RWPE1 (cell line): Measurements from ENCODE around the gene SPATA9.

Experiments
- CTCF ChIA-PET: fragments of 350-600 bp; sonication (Branson Sonifier 250); formaldehyde crosslinking; extraction: SDS; loops from one replicate; lab custom pipeline; 2021; lab: Yijun Ruan, JAX
- POLR2A ChIA-PET: fragments of 400-600 bp; formaldehyde crosslinking; extraction: SDS; loops from one replicate; lab custom pipeline; 2020; ENCODE audit warnings: antibody characterized with exemption; ENCODE audit not compliant: low non-redundant PET; lab: Yijun Ruan, JAX
- DNase-seq: peaks from one replicate; pipeline ENCODE4 v3.0.0; 2012; ENCODE audit warnings: low spot score
- H3K27ac ChIP-seq: fragments of 450-650 bp; 2 replicates; pipeline ENCODE4 v1.5.1; 2017
- CTCF ChIP-seq: fragments of 450-650 bp; conservative IDR thresholded peaks from 2 replicates; pipeline ENCODE4 v1.5.1; 2017; ENCODE audit warnings: low read depth, mild to moderate bottlenecking

Gene SPATA9

DNA sequence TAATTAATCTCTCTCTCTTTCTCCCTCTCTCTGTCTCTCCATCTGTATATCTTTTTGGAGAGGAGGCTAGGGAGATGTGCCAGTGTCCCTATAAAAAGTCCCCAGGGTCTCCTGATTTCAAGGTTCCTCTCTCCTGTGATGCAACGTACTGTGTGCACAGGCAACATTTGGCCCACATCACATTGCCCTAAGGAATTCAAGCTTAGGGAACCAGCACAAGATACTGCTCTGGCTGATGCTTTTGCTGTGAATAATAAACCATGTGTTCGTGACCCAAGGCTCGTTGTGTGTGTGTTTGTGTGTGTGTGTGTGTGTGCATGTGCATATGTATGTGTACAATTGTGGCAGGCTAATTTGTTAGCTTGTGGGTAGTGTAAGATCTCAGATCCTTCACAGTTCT is 9.7 kb downstream of the SPATA9 start:
- H3K27ac ChIP-seq, result no peak overlapping the region
- ChIA-PET POLR2A (interaction anchor here (0.6 kb wide), 1 partner anchor 58 kb away, joined by 3 read pairs; the partner anchor contains the start of gene RHOBTB3), CTCF (interaction anchor here (0.8 to 2.0 kb wide), 2 partner anchors 8 to 17 kb away, joined by 3 to 5 read pairs; no protein-coding TSS in a partner anchor)
- no peak for TF ChIP-seq CTCF
- DNase-seq, result no peak

- no peak overlapping the region for H3K27ac ChIP-seq
- no peak for TF ChIP-seq CTCF
- CTCF ChIA-PET, result interaction anchor here (0.6 to 0.8 kb wide), 2 partner anchors 17 to 148 kb away, joined by 3 read pairs; no protein-coding TSS in a partner anchor
- no peak for DNase-seq
- POLR2A ChIA-PET, result interaction anchor here (0.6 kb wide), 1 partner anchor 59 kb away, joined by 3 read pairs; the partner anchor contains the start of gene RHOBTB3
These were observed 10.2 kb downstream of the SPATA9 start for GRCh38 chr5:95672641-95673040.

DNA sequence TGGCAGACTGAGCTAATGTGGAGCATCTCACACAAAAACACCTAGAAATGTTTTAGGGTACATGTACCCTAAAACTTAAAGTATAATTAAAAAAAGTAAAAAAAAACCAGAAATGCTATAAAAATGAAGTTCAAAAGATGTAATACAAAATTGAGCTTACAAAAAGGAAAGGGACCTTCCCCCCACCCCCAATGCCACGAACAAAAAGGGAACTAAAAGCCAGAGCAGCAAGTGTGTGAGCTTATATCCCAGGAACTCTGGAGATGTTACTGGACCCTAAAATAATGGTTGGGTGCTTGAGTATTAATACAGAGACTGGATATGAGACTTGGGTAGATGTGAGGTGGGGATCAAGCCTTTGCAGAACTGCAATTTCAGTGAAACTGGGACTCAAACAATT is 11.0 kb downstream of the SPATA9 start:
- ChIA-PET POLR2A (no interaction called here), CTCF (interaction anchor here (0.6 to 3.3 kb wide), 4 partner anchors 109 to 1537 kb away, joined by 3 to 20 read pairs (median 4); no protein-coding TSS in a partner anchor)
- no peak for TF ChIP-seq CTCF
- no peak overlapping the region for H3K27ac ChIP-seq
- DNase-seq, result no peak

GRCh38 chr5:95670568-95670967 is 12.2 kb downstream of the SPATA9 start:
- ChIA-PET POLR2A (no interaction called here), CTCF (interaction anchor here (1.0 to 3.3 kb wide), 2 partner anchors 111 to 176 kb away, joined by 3 to 20 read pairs; no protein-coding TSS in a partner anchor)
- no peak for TF ChIP-seq CTCF
- no peak for DNase-seq
- no peak overlapping the region for H3K27ac ChIP-seq

DNA sequence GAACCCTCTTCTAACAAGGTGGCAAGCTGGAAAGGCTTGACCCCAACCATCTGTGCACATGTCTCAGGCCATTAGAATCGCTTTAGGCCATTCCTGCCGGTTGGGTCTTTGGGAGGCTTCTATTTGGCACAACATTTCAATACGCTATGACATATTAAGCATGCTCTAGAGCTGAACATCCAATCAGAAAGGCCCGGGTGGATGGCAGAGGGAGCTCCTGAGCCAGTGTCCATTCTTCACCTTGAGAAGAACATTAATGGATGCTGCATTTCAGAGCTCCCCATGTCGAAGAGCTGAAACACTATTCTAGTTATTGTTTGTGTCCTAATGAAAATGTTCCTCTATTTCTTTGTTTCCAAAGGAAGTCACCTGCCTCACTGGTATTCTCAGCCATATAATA is 12.8 kb downstream of the SPATA9 start:
- DNase-seq, result no peak
- CTCF ChIA-PET, result interaction anchor here (1.0 to 3.3 kb wide), 2 partner anchors 111 to 177 kb away, joined by 3 to 20 read pairs; no protein-coding TSS in a partner anchor
- TF ChIP-seq CTCF, result no peak
- POLR2A ChIA-PET, result no interaction called here
- H3K27ac ChIP-seq, result no peak overlapping the region

GRCh38 chr5:95669540-95669939 is 13.3 kb downstream of the SPATA9 start:
- no peak for DNase-seq
- no peak for TF ChIP-seq CTCF
- ChIA-PET CTCF (interaction anchor here (1.0 to 3.3 kb wide), 3 partner anchors 35 to 177 kb away, joined by 3 to 20 read pairs (median 7); no protein-coding TSS in a partner anchor), POLR2A (no interaction called here)
- H3K27ac ChIP-seq, result no peak overlapping the region
